ENCODE data around the gene LASP1NB.

The LASP1NB gene

DNA sequence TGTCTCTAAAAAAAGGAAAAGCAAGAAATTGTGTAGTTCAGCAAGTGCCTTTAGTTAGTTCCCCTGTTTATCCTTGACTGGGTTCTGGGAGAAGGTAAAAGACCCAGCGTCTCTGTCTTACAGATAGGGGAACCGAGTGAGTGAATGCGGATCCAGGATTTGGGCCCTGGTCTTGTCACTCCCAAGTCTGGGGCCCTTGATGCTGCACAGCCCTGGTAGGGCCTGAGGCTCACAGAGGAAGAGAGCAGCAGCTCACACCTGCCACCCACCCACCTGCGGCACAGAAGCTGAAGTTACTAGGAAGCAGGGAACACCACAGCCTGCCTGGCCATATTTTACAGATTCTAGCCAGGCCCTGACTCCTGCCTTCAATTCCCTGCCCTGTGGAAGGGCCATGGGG is 33.3 kb upstream of the LASP1NB start:
- Histone ChIP-seq H3K27ac (no peak overlapping the region), H3K36me3 (ENCODE audit: low read depth) (peaks cover 60% of the 10 kb centered on the region), H4K20me1 (ENCODE audit: insufficient read depth) (peaks cover 16% of the 10 kb centered on the region), H3K79me2 (ENCODE audit: insufficient read depth) (peaks cover 100% of the 10 kb centered on the region), H2AFZ (no peak overlapping the region), H3F3A (ENCODE audit: insufficient read depth) (peaks cover 42% of the 10 kb centered on the region), H3K9me3 (ENCODE audit: low read depth) (no peaks in the 10 kb centered on the region), H3K9ac (no peak overlapping the region), H3K4me1 (ENCODE audit: insufficient read depth) (no peaks in the 10 kb centered on the region), H3K4me2 (ENCODE audit: unreplicated experiment) (no peak overlapping the region), H3K4me3 (no peak overlapping the region), H3K27me3 (replicated peaks; ENCODE audit: insufficient read depth) (no peaks in the 10 kb centered on the region), H3K9me2 (ENCODE audit: insufficient read depth) (no peaks in the 10 kb centered on the region)
- in situ Hi-C loops (cut with MboI): no loop called here
- no peak for DNase-seq
- TF ChIP-seq EZH2 (IDR thresholded peaks at IDR 0.05; ENCODE audit: insufficient read depth, poor library complexity, severe bottlenecking) (no peak), EZH2phosphoT487 (IDR thresholded peaks at IDR 0.05; ENCODE audit: insufficient read depth, low read depth) (no peak)
- 95 to 96% methylated on average over 4 of the region's 4 CpGs for WGBS, 2 experiments (ENCODE audit: low coverage in 1 of 2, low lambda C conversion rate in 2 of 2, missing lambda C conversion rate in 2 of 2)

GRCh38 chr17:38892620-38893019 is 32.8 kb upstream of the LASP1NB start:
- no peak overlapping the region for H3K27ac ChIP-seq
- H3K9ac ChIP-seq: no peak overlapping the region
- peaks cover 18% of the 10 kb centered on the region for H4K20me1 ChIP-seq (ENCODE audit: insufficient read depth)
- no peak overlapping the region for H3K4me2 ChIP-seq (ENCODE audit: unreplicated experiment)
- no peak overlapping the region for H3K4me3 ChIP-seq
- 87 to 90% methylated on average over 13 of the region's 13 CpGs for WGBS, 2 experiments (ENCODE audit: low coverage in 1 of 2, low lambda C conversion rate in 2 of 2, missing lambda C conversion rate in 2 of 2)
- TF ChIP-seq EZH2 (IDR thresholded peaks at IDR 0.05; ENCODE audit: insufficient read depth, poor library complexity, severe bottlenecking) (no peak), EZH2phosphoT487 (IDR thresholded peaks at IDR 0.05; ENCODE audit: insufficient read depth, low read depth) (no peak)
- peaks cover 47% of the 10 kb centered on the region for H3F3A ChIP-seq (ENCODE audit: insufficient read depth)
- no peak overlapping the region for H2AFZ ChIP-seq
- no peaks in the 10 kb centered on the region for H3K9me3 ChIP-seq (ENCODE audit: low read depth)
- peaks cover 100% of the 10 kb centered on the region for H3K79me2 ChIP-seq (ENCODE audit: insufficient read depth)
- H3K9me2 ChIP-seq (ENCODE audit: insufficient read depth): no peaks in the 10 kb centered on the region
- no peaks in the 10 kb centered on the region for H3K4me1 ChIP-seq (ENCODE audit: insufficient read depth)
- peaks cover 65% of the 10 kb centered on the region for H3K36me3 ChIP-seq (ENCODE audit: low read depth)
- in situ Hi-C loops (cut with MboI): no loop called here
- DNase-seq: no peak
- no peaks in the 10 kb centered on the region for H3K27me3 ChIP-seq (replicated peaks; ENCODE audit: insufficient read depth)

- no peaks in the 10 kb centered on the region for H3K9me2 ChIP-seq (ENCODE audit: insufficient read depth)
- no peak overlapping the region for H3K4me2 ChIP-seq (ENCODE audit: unreplicated experiment)
- H3K36me3 ChIP-seq (ENCODE audit: low read depth): peaks cover 68% of the 10 kb centered on the region
- no peaks in the 10 kb centered on the region for H3K27me3 ChIP-seq (replicated peaks; ENCODE audit: insufficient read depth)
- H3K4me3 ChIP-seq: no peak overlapping the region
- peaks cover 18% of the 10 kb centered on the region for H4K20me1 ChIP-seq (ENCODE audit: insufficient read depth)
- H3K79me2 ChIP-seq (ENCODE audit: insufficient read depth): peaks cover 100% of the 10 kb centered on the region
- peaks cover 52% of the 10 kb centered on the region for H3F3A ChIP-seq (ENCODE audit: insufficient read depth)
- no peak for DNase-seq
- no peaks in the 10 kb centered on the region for H3K4me1 ChIP-seq (ENCODE audit: insufficient read depth)
- H2AFZ ChIP-seq: no peak overlapping the region
- 0 out of 2 replicates have a peak overlapping the region, but pooled peaks have one; percentile 6 for H3K27ac ChIP-seq
- H3K9me3 ChIP-seq (ENCODE audit: low read depth): no peaks in the 10 kb centered on the region
- H3K9ac ChIP-seq: no peak overlapping the region
- in situ Hi-C loops (cut with MboI): no loop called here
- 78 to 79% methylated on average over 5 of the region's 5 CpGs for WGBS, 2 experiments (ENCODE audit: low coverage in 1 of 2, low lambda C conversion rate in 2 of 2, missing lambda C conversion rate in 2 of 2)
- TF ChIP-seq EZH2phosphoT487 (IDR thresholded peaks at IDR 0.05; ENCODE audit: insufficient read depth, low read depth) (no peak), EZH2 (IDR thresholded peaks at IDR 0.05; ENCODE audit: insufficient read depth, poor library complexity, severe bottlenecking) (no peak)
Observed at GRCh38 chr17:38893113-38893512, 32.3 kb upstream of the LASP1NB start.

DNA sequence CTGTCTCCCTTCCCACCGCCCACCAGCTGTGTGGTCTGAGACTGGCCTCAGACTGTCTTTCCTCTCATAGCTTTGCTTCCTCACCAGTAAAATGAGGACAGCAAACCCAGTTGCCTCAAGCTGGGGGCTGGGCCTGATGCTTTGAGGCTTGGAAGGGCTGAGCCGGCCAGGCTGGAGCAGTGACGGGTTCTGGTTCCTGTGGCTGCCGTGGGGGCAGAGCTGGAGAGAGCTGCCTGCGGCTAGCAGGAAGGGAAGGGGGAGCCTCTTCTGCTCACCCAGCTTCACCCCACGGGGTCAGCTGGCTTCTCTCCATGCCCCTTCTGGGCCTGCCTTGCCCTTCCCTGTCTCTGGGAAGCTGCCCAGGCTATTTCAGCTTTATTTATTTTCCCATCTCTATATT is 31.8 kb upstream of the LASP1NB start:
- peaks cover 18% of the 10 kb centered on the region for H4K20me1 ChIP-seq (ENCODE audit: insufficient read depth)
- peaks cover 70% of the 10 kb centered on the region for H3K36me3 ChIP-seq (ENCODE audit: low read depth)
- peaks cover 100% of the 10 kb centered on the region for H3K79me2 ChIP-seq (ENCODE audit: insufficient read depth)
- TF ChIP-seq EZH2 (IDR thresholded peaks at IDR 0.05; ENCODE audit: insufficient read depth, poor library complexity, severe bottlenecking): no peak
- TF ChIP-seq EZH2phosphoT487 (IDR thresholded peaks at IDR 0.05; ENCODE audit: insufficient read depth, low read depth): no peak
- peaks cover 2% of the 10 kb centered on the region; the same call in 1 of the 2 replicates for H3K4me1 ChIP-seq (ENCODE audit: insufficient read depth)
- H2AFZ ChIP-seq: no peak overlapping the region
- no peaks in the 10 kb centered on the region for H3K9me3 ChIP-seq (ENCODE audit: low read depth)
- H3K27ac ChIP-seq: 0 out of 2 replicates have a peak overlapping the region, but pooled peaks have one; percentile 6
- H3F3A ChIP-seq (ENCODE audit: insufficient read depth): peaks cover 57% of the 10 kb centered on the region
- no peak overlapping the region for H3K4me3 ChIP-seq
- H3K9me2 ChIP-seq (ENCODE audit: insufficient read depth): no peaks in the 10 kb centered on the region
- 68 to 74% methylated on average over 5 to 6 of the region's 6 CpGs for WGBS, 2 experiments (ENCODE audit: low coverage in 1 of 2, low lambda C conversion rate in 2 of 2, missing lambda C conversion rate in 2 of 2)
- in situ Hi-C loops (cut with MboI): no loop called here
- H3K4me2 ChIP-seq (ENCODE audit: unreplicated experiment): no peak overlapping the region
- no peak overlapping the region for H3K9ac ChIP-seq
- DNase-seq: peak; percentile 37
- H3K27me3 ChIP-seq (replicated peaks; ENCODE audit: insufficient read depth): no peaks in the 10 kb centered on the region

DNA sequence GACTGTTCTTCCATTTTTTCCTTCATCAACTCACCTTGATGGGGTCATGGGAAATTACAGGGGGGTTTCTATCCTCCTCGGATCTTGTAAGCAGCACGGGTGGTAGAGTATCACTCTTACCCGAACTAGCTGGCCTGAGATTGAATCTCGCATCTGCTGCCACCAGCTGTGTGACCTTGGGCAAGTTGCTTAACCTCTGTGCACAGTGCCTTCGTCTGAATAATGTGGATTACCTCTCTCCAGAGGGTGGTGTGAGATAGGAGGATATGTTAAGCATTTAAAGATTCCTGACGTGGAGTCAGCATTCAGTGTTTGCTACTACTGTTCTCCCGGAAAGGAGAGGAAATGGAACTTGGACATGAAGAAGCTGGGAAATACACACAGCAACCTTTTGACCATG is 31.1 kb upstream of the LASP1NB start:
- Histone ChIP-seq H3K9me3 (ENCODE audit: low read depth) (no peaks in the 10 kb centered on the region), H2AFZ (no peak overlapping the region), H3K9me2 (ENCODE audit: insufficient read depth) (no peaks in the 10 kb centered on the region), H4K20me1 (ENCODE audit: insufficient read depth) (peaks cover 14% of the 10 kb centered on the region), H3K27me3 (replicated peaks; ENCODE audit: insufficient read depth) (no peaks in the 10 kb centered on the region), H3K79me2 (ENCODE audit: insufficient read depth) (peaks cover 100% of the 10 kb centered on the region), H3K4me3 (no peak overlapping the region), H3F3A (ENCODE audit: insufficient read depth) (peaks cover 62% of the 10 kb centered on the region), H3K4me2 (ENCODE audit: unreplicated experiment) (no peak overlapping the region), H3K36me3 (ENCODE audit: low read depth) (peaks cover 68% of the 10 kb centered on the region), H3K27ac (no peak overlapping the region), H3K9ac (no peak overlapping the region), H3K4me1 (ENCODE audit: insufficient read depth) (peaks cover 2% of the 10 kb centered on the region)
- TF ChIP-seq EZH2phosphoT487 (IDR thresholded peaks at IDR 0.05; ENCODE audit: insufficient read depth, low read depth): no peak
- no peak for TF ChIP-seq EZH2 (IDR thresholded peaks at IDR 0.05; ENCODE audit: insufficient read depth, poor library complexity, severe bottlenecking)
- in situ Hi-C loops (cut with MboI): no loop called here
- 71 to 76% methylated on average over 7 of the region's 7 CpGs for WGBS, 2 experiments (ENCODE audit: low coverage in 1 of 2, low lambda C conversion rate in 2 of 2, missing lambda C conversion rate in 2 of 2)
- no peak for DNase-seq
